ENCODE data around the gene TMA7B. TPM values are rescaled to one million over a fixed set of nuclear protein-coding genes. Genes with fewer than 3 reads are reported as not detected.

The TMA7B gene
- total and polyA plus RNA-seq, 8 donors = 0.17 to 0.42 (median 0.24) TPM

- Histone ChIP-seq H3K36me3 (no peaks in the 10 kb centered on the region), H3K27me3 (peaks cover 0 to 79% of the 10 kb centered on the region in 2 donors), H3K4me1 (peaks cover 0 to 9% of the 10 kb centered on the region in 2 donors), H3K27ac (no peak overlapping the region), H3K9me3 (no peaks in the 10 kb centered on the region), H3K4me3 (no peak overlapping the region)
- no peak for TF ChIP-seq CTCF (IDR thresholded peaks at IDR 0.05)
- intact Hi-C loops (cut with DNase I) = no loop called here
- DNase-seq = no peak
- ATAC-seq = no peak
Measured at GRCh38 chr22:39936523-39937145, 23.6 kb upstream of the TMA7B start.

GRCh38 chr22:39937906-39938305 is 22.3 kb upstream of the TMA7B start:
- peaks cover 0 to 6% of the 10 kb centered on the region in 2 donors for H3K4me1 ChIP-seq
- no peaks in the 10 kb centered on the region for H3K36me3 ChIP-seq
- DNase-seq = no peak
- no peak for TF ChIP-seq CTCF (IDR thresholded peaks at IDR 0.05)
- H3K9me3 ChIP-seq = no peaks in the 10 kb centered on the region
- no peak for ATAC-seq
- no peak overlapping the region for H3K4me3 ChIP-seq
- intact Hi-C loops (cut with DNase I) = no loop called here
- no peak overlapping the region for H3K27ac ChIP-seq
- peaks cover 0 to 82% of the 10 kb centered on the region in 2 donors for H3K27me3 ChIP-seq

- H3K27ac ChIP-seq = no peak overlapping the region
- H3K4me1 ChIP-seq = peaks cover 0 to 6% of the 10 kb centered on the region in 2 donors
- no peak for TF ChIP-seq CTCF (IDR thresholded peaks at IDR 0.05)
- H3K4me3 ChIP-seq = no peak overlapping the region
- H3K27me3 ChIP-seq = peaks cover 0 to 86% of the 10 kb centered on the region in 2 donors
- intact Hi-C loops (cut with DNase I) = no loop called here
- ATAC-seq (no peak), DNase-seq (no peak)
- H3K36me3 ChIP-seq = no peaks in the 10 kb centered on the region
- no peaks in the 10 kb centered on the region for H3K9me3 ChIP-seq
Measured at GRCh38 chr22:39938509-39939111, 21.6 kb upstream of the TMA7B start.

GRCh38 chr22:39939830-39940229 is 20.4 kb upstream of the TMA7B start:
- peaks cover 0 to 86% of the 10 kb centered on the region in 2 donors for H3K27me3 ChIP-seq
- ATAC-seq (no peak), DNase-seq (no peak)
- no peak overlapping the region for H3K4me3 ChIP-seq
- H3K4me1 ChIP-seq = peaks cover 0 to 6% of the 10 kb centered on the region in 2 donors
- H3K36me3 ChIP-seq = no peaks in the 10 kb centered on the region
- H3K9me3 ChIP-seq = no peaks in the 10 kb centered on the region
- no peak overlapping the region for H3K27ac ChIP-seq
- no peak for TF ChIP-seq CTCF (IDR thresholded peaks at IDR 0.05)
- intact Hi-C loops (cut with DNase I) = no loop called here

GRCh38 chr22:39940757-39941305 is 19.4 kb upstream of the TMA7B start:
- intact Hi-C loops (cut with DNase I) = no loop called here
- H3K4me3 ChIP-seq = no peak overlapping the region
- DNase-seq (no peak), ATAC-seq (no peak)
- peaks cover 0 to 6% of the 10 kb centered on the region in 2 donors for H3K4me1 ChIP-seq
- no peak overlapping the region for H3K27ac ChIP-seq
- peaks cover 0 to 81% of the 10 kb centered on the region in 2 donors for H3K27me3 ChIP-seq
- H3K36me3 ChIP-seq = no peaks in the 10 kb centered on the region
- no peaks in the 10 kb centered on the region for H3K9me3 ChIP-seq
- TF ChIP-seq CTCF (IDR thresholded peaks at IDR 0.05) = no peak

All from left lung (tissue), 10 donors.